A673 (cell line): Measurements from ENCODE around the gene RPRD1B. TPM values are rescaled to one million over a fixed set of nuclear protein-coding genes. Genes with fewer than 3 reads are reported as not detected.

Source experiments
- BruUV-seq: library from RNA; stranded (reverse); fragments of 400-500 nt; replicated peaks from 2 replicates; lab custom pipeline; 2021; lab: Mats Ljungman, UMichigan
- CTCF ChIA-PET: fragments of 300-600 bp; sonication (Branson Sonifier 250); formaldehyde crosslinking; loops from one replicate; lab custom pipeline; 2022; ENCODE audit warnings: antibody characterized with exemption; lab: Charles Lee
- POLR2A ChIA-PET: fragments of 300-600 bp; sonication (Branson Sonifier 250); formaldehyde crosslinking; loops from one replicate; lab custom pipeline; 2022; ENCODE audit warnings: antibody characterized with exemption; ENCODE audit not compliant: low non-redundant PET; lab: Charles Lee
- DNase-seq: peaks from one replicate; pipeline ENCODE4 v3.0.0-alpha.2; 2015; ENCODE audit warnings: low spot score
- H3K27ac ChIP-seq: fragments of 200-600 bp; sonication (generic); 2 replicates; pipeline ENCODE4 v1.5.1; 2016; ENCODE audit warnings: mixed run types, low read depth, mild to moderate bottlenecking, mixed read lengths, antibody characterized with exemption, low read length; ENCODE audit not compliant: poor library complexity, severe bottlenecking
- H3K27me3 ChIP-seq: fragments of 200-600 bp; sonication (generic); replicated peaks from 2 replicates; pipeline ENCODE4 v1.6.1; 2017; ENCODE audit warnings: mixed run types, low read depth, mild to moderate bottlenecking, mixed read lengths, antibody characterized with exemption, low read length; ENCODE audit not compliant: insufficient read depth, poor library complexity
- H3K36me3 ChIP-seq: fragments of 200-600 bp; sonication (generic); 2 replicates; pipeline ENCODE4 v1.6.1; 2016; ENCODE audit warnings: mixed run types, mild to moderate bottlenecking, mixed read lengths, antibody characterized with exemption, low read length; ENCODE audit not compliant: insufficient read depth, poor library complexity, severe bottlenecking
- H3K4me1 ChIP-seq: fragments of 200-600 bp; sonication (generic); 2 replicates; pipeline ENCODE4 v1.6.1; 2017; ENCODE audit warnings: mixed run types, mild to moderate bottlenecking, mixed read lengths, antibody characterized with exemption, low read length; ENCODE audit not compliant: insufficient read depth, poor library complexity, severe bottlenecking
- H3K4me3 ChIP-seq: fragments of 200-600 bp; sonication (generic); 2 replicates; pipeline ENCODE4 v1.5.1; 2016; ENCODE audit warnings: low read depth, mixed run types, mild to moderate bottlenecking, mixed read lengths, low read length; ENCODE audit not compliant: poor library complexity, severe bottlenecking
- H3K9me3 ChIP-seq: fragments of 200-600 bp; sonication (generic); 2 replicates; pipeline ENCODE4 v1.6.1; 2016; ENCODE audit warnings: mixed run types, low read depth, mild to moderate bottlenecking, mixed read lengths, antibody characterized with exemption, low read length; ENCODE audit not compliant: poor library complexity, severe bottlenecking
- CTCF ChIP-seq: fragments of 300-800, 200-600 bp; sonication (generic); conservative IDR thresholded peaks from 2 replicates; pipeline ENCODE4 v1.5.1; 2017; ENCODE audit warnings: low read depth, mild to moderate bottlenecking, antibody characterized with exemption, low read length, moderate library complexity, mixed read lengths
- EZH2 ChIP-seq: fragments of 200-600 bp; sonication (generic); IDR thresholded peaks from 2 replicates; pipeline ENCODE4 v1.6.1; 2017; ENCODE audit warnings: borderline replicate concordance, low read depth, mild to moderate bottlenecking, mixed read lengths, antibody characterized with exemption, low read length; ENCODE audit not compliant: poor library complexity, severe bottlenecking
- intact Hi-C: fragments of 100-400 bp; cut with micrococcal nuclease; formaldehyde crosslinking; loops from one replicate; pipeline ENCODE4 v1.10.0; 2022; ENCODE audit not compliant: unreplicated experiment
- total RNA-seq: library from RNA; stranded (reverse); gene quantifications from 2 replicates; pipeline ENCODE4 v1.2.3, GENCODE V29; 2021

The RPRD1B gene
- total RNA-seq, 1 experiment from 2014 or later, result 36.1 TPM

- POLR2A ChIA-PET, result no interaction called here
- CTCF ChIA-PET, result no interaction called here
- Histone ChIP-seq H3K9me3 (no peaks in the 10 kb centered on the region), H3K4me1 (no peaks in the 10 kb centered on the region), H3K36me3 (no peaks in the 10 kb centered on the region), H3K27me3 (no peaks in the 10 kb centered on the region), H3K27ac (no peak overlapping the region), H3K4me3 (no peak overlapping the region)
- intact Hi-C loops, result no loop called here
- BruUV-seq, result no TSS peak
- no peak for DNase-seq
- TF ChIP-seq CTCF (no peak), EZH2 (no peak)
Observed at GRCh38 chr20:38108438-38108985, 75.0 kb downstream of the RPRD1B start.

- intact Hi-C loops, result no loop called here
- no peaks in the 10 kb centered on the region for H3K36me3 ChIP-seq
- H3K27me3 ChIP-seq, result no peaks in the 10 kb centered on the region
- no peak overlapping the region for H3K27ac ChIP-seq
- CTCF ChIA-PET, result no interaction called here
- no peaks in the 10 kb centered on the region for H3K9me3 ChIP-seq
- DNase-seq, result no peak
- POLR2A ChIA-PET, result no interaction called here
- H3K4me3 ChIP-seq, result no peak overlapping the region
- TF ChIP-seq EZH2, result no peak
- no peak for TF ChIP-seq CTCF
- no peaks in the 10 kb centered on the region for H3K4me1 ChIP-seq
- no TSS peak for BruUV-seq
Observed at GRCh38 chr20:38108986-38109541, 75.5 kb downstream of the RPRD1B start.

GRCh38 chr20:38109591-38110524 lies 76.3 kb downstream of the RPRD1B start:
- CTCF ChIA-PET, result no interaction called here
- Histone ChIP-seq H3K9me3 (no peaks in the 10 kb centered on the region), H3K27me3 (no peaks in the 10 kb centered on the region), H3K36me3 (no peaks in the 10 kb centered on the region), H3K4me1 (no peaks in the 10 kb centered on the region), H3K27ac (no peak overlapping the region), H3K4me3 (no peak overlapping the region)
- TF ChIP-seq EZH2 (no peak), CTCF (no peak)
- intact Hi-C loops, result no loop called here
- BruUV-seq, result no TSS peak
- POLR2A ChIA-PET, result no interaction called here
- DNase-seq, result no peak
